Measurements from ENCODE around the gene LRRC45.

LRRC45 gene

DNA sequence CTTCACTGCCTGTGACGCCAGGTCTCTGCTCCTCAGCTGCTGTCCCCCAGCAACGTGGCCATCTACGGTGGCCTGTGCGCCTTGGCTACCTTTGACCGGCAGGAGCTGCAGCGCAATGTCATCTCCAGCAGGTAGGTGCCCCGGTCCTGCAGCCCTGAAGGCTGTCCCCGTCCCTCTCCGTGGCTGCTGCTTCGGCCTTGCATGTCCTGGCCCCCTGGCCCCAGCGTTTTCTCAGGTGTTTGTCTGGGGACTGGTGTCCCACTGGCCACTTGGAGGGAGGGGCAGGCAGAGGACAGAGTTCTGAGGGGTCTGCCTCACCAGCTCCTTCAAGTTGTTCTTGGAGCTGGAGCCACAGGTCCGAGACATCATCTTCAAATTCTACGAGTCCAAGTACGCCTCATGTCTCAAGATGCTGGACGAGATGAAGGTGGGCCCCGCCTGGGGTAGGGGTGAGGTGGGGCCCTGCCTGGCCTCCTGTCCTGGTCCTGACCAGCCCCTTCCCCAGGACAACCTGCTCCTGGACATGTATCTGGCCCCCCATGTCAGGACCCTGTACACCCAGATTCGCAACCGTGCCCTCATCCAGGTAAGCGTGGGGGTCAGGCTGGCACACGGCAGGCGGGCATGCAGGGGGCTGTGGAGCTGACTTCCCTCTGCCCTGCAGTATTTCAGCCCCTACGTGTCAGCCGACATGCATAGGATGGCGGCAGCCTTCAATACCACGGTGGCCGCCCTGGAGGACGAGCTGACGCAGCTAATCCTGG lies 33.0 kb downstream of the LRRC45 start:
- no peak for TF ChIP-seq FOXP2 (optimal IDR thresholded peaks at IDR 0.05; ENCODE audit: control extremely low read depth, extremely low read length, insufficient read depth)
- Histone ChIP-seq H3K9me3 (ENCODE audit: low read depth, low read length) (no peaks in the 10 kb centered on the region), H3K9ac (ENCODE audit: insufficient read length) (no peak overlapping the region), H3K36me3 (ENCODE audit: insufficient read depth, low read length) (peaks cover 49% of the 10 kb centered on the region; the same call in 1 of the 2 replicates), H3K4me3 (no peak overlapping the region), H3K27ac (no peak overlapping the region)
- DNase-seq (ENCODE audit: low read depth, low spot score), result no peak

DNA sequence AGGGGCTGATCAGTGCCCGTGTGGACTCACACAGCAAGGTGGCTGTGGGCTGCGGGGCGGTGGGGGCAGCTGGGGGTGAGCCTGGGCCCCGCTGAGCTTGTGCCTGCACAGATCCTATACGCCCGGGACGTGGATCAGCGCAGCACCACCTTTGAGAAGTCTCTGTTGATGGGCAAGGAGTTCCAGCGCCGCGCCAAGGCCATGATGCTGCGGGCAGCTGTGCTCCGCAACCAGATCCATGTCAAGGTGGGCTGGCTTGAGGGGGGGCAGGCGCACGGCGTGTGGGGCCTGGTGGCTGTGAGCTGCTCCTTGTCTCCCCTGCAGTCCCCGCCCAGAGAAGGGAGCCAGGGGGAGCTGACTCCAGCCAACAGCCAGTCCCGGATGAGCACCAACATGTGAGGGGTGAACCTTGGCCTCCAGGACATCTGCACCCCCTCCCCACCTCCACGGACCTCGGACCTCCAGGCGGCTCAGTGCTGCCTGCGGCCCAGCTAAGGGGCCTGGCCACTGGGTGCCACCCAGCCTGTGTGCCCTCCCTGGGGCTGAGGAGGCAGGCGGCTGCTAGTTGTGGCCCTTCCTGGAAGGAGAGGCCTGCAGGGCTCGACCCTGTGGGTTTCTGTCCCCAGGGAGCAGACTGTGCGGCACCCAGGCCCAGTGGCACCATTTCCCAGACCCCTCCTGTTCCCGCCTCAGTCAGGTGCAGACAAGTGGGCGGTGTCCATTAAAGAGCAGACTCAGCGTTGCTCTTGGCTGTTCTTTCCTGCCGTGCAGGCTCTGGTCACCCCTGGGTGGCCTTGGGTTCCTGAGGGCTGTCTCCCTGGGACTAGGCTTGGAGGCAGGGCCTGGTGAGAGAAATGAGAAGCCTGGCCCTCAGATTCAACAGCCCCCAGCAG lies 33.9 kb downstream of the LRRC45 start:
- Histone ChIP-seq H3K36me3 (ENCODE audit: insufficient read depth, low read length) (peaks cover 53% of the 10 kb centered on the region; the same call in 1 of the 2 replicates), H3K9ac (ENCODE audit: insufficient read length) (no peak overlapping the region)
- TF ChIP-seq FOXP2 (optimal IDR thresholded peaks at IDR 0.05; ENCODE audit: control extremely low read depth, extremely low read length, insufficient read depth) (no peak), POLR2AphosphoS5 (IDR thresholded peaks at IDR 0.05; ENCODE audit: borderline replicate concordance, low read depth, low read length) (peak; percentile 33; the same call in 1 of the 2 replicates)

DNA sequence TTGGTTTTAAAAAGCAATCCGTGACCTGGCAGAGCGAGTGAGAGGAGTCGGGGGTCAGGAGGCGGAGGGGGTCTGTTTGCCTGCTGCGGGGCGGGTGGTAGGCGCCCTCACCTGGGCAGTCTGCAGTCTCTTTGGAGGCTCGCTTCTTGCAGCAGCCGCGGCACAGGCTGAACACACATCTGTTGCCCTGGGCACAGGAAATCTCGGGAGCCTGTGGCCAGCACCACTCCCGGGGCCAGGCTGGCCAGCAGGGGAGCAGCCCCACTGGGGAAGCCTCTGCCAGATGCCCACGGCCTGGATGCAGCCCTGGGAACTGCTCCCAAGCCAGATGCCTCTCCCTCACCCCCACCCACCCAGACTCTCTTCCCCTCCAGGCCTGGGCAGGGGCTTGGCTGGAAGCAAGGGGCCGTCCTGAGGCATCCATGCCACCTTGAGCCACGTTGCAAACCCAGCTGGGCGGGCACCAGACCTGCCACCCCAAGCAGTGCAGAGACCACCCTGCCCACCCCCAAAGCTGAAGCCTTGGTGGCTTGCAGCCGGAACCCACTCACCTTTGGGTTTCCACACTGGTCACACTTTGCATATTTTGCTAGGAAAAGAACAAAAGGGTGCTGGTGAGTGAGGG lies 35.2 kb downstream of the LRRC45 start:
- Histone ChIP-seq H3K27ac (no peak overlapping the region), H3K9ac (ENCODE audit: insufficient read length) (no peak overlapping the region), H3K36me3 (ENCODE audit: insufficient read depth, low read length) (peaks cover 57% of the 10 kb centered on the region; the same call in 1 of the 2 replicates), H3K9me3 (ENCODE audit: low read depth, low read length) (no peaks in the 10 kb centered on the region), H3K4me3 (no peak overlapping the region)
- TF ChIP-seq FOXP2 (optimal IDR thresholded peaks at IDR 0.05; ENCODE audit: control extremely low read depth, extremely low read length, insufficient read depth) (no peak), POLR2AphosphoS5 (IDR thresholded peaks at IDR 0.05; ENCODE audit: borderline replicate concordance, low read depth, low read length) (no peak), EZH2 (IDR thresholded peaks at IDR 0.05) (no peak)
- no peak for DNase-seq (ENCODE audit: low read depth, low spot score)

More for the DNA sequence above, 33.9 kb downstream of the LRRC45 start:
- Histone ChIP-seq H3K4me3 (no peak overlapping the region), H3K9me3 (ENCODE audit: low read depth, low read length) (no peaks in the 10 kb centered on the region), H3K27ac (no peak overlapping the region)
- no peak for DNase-seq (ENCODE audit: low read depth, low spot score)

DNA sequence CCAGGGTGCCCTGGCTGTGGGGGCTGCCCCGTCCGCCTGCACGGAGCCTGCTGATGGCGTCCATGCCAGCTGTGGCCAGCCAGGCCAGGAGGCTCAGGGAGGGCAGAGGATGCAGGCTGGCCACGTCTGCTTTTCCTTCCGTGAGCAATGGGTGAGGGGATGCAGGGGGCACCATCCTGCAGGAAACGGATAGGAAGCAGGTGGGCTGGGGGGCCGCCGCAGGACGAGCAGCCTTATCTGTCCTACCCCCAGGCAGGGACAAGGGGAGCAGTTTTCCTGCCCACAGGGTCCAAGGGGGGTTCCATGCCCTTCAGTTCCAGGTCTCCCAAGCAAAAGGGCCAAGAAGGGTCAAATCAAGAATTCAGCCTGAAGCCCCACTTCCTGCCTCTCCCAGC lies 35.7 kb downstream of the LRRC45 start:
- no peak overlapping the region for H3K4me3 ChIP-seq
- no peak for DNase-seq (ENCODE audit: low read depth, low spot score)
- TF ChIP-seq EZH2 (IDR thresholded peaks at IDR 0.05) (no peak), FOXP2 (optimal IDR thresholded peaks at IDR 0.05; ENCODE audit: control extremely low read depth, extremely low read length, insufficient read depth) (no peak), POLR2AphosphoS5 (IDR thresholded peaks at IDR 0.05; ENCODE audit: borderline replicate concordance, low read depth, low read length) (no peak)
- no peak overlapping the region for H3K27ac ChIP-seq
- no peaks in the 10 kb centered on the region for H3K9me3 ChIP-seq (ENCODE audit: low read depth, low read length)
- peaks cover 57% of the 10 kb centered on the region; the same call in 1 of the 2 replicates for H3K36me3 ChIP-seq (ENCODE audit: insufficient read depth, low read length)
- no peak overlapping the region for H3K9ac ChIP-seq (ENCODE audit: insufficient read length)

DNA sequence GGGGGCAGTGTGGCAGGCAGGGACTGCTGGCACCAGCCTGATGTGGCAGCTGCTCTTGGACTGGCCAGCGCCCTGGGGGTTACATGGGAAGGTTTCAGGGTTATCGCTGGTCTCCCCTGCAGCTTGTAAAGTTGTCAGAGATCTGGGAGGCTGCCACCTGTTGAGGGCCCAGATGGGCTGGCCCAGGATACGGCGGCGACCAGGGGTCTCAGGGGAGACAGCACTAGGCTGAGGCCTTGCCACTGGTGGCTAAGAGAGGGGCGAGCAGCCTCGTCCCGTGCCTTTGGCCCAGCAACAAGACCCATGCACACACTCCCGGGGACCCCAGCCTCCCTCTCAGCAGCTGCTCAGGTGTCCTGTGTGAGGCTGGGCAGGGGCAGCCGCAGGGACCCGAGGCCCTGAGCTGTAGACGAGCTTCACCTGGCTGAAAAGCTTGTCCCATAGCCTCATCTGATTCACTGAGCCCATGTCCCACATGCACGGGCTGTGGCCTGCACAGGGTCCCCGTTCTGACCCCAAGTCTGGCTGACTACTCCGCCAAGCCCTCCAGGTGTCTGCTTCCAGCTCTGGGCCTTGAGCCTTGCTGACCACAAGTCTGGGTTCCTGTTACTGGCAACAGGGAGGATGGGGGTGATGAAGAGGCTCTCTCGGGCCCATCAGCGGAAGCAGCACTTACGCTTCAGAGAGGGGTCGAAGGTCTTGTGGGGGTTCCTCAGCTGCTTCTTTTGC lies 36.3 kb downstream of the LRRC45 start:
- TF ChIP-seq EZH2 (IDR thresholded peaks at IDR 0.05), result no peak
- no peak for TF ChIP-seq FOXP2 (optimal IDR thresholded peaks at IDR 0.05; ENCODE audit: control extremely low read depth, extremely low read length, insufficient read depth)
- TF ChIP-seq POLR2AphosphoS5 (IDR thresholded peaks at IDR 0.05; ENCODE audit: borderline replicate concordance, low read depth, low read length), result no peak
- no peak for DNase-seq (ENCODE audit: low read depth, low spot score)
- no peak overlapping the region for H3K27ac ChIP-seq
- H3K4me3 ChIP-seq, result no peak overlapping the region
- no peaks in the 10 kb centered on the region for H3K9me3 ChIP-seq (ENCODE audit: low read depth, low read length)
- peaks cover 57% of the 10 kb centered on the region; the same call in 1 of the 2 replicates for H3K36me3 ChIP-seq (ENCODE audit: insufficient read depth, low read length)
- H3K9ac ChIP-seq (ENCODE audit: insufficient read length), result no peak overlapping the region

GRCh38 chr17:82060001-82060380 lies 36.9 kb downstream of the LRRC45 start:
- Histone ChIP-seq H3K36me3 (ENCODE audit: insufficient read depth, low read length) (peaks cover 52% of the 10 kb centered on the region; the same call in 1 of the 2 replicates), H3K4me3 (no peak overlapping the region), H3K9ac (ENCODE audit: insufficient read length) (no peak overlapping the region), H3K9me3 (ENCODE audit: low read depth, low read length) (no peaks in the 10 kb centered on the region), H3K27ac (no peak overlapping the region)
- DNase-seq (ENCODE audit: low read depth, low spot score), result no peak
- no peak for TF ChIP-seq EZH2 (IDR thresholded peaks at IDR 0.05)
- no peak for TF ChIP-seq POLR2AphosphoS5 (IDR thresholded peaks at IDR 0.05; ENCODE audit: borderline replicate concordance, low read depth, low read length)
- no peak for TF ChIP-seq FOXP2 (optimal IDR thresholded peaks at IDR 0.05; ENCODE audit: control extremely low read depth, extremely low read length, insufficient read depth)

DNA sequence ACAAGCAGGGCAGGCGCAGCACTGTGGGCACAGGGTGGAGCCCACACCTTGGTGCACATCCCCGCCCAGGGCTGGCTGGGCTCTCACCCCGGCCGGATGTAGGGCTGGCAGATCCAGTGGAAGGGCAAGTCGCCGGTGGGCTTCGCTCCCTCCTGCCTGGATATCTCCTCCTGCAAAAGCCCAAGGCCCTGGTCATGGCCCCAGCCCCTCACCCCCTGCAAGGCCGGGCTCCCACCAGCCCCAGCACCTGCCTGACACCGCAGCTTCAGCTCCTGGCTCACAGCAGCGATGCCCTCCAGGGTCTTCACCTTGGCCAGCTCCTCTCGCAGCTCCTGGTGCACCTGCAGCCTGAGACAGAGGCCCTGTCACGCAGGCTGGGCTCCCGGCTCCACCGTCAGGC lies 37.5 kb downstream of the LRRC45 start:
- Histone ChIP-seq H3K9ac (ENCODE audit: insufficient read length) (no peak overlapping the region), H3K4me3 (no peak overlapping the region), H3K9me3 (ENCODE audit: low read depth, low read length) (no peaks in the 10 kb centered on the region), H3K36me3 (ENCODE audit: insufficient read depth, low read length) (peaks cover 48% of the 10 kb centered on the region; the same call in 1 of the 2 replicates), H3K27ac (no peak overlapping the region)
- DNase-seq (ENCODE audit: low read depth, low spot score), result no peak
- TF ChIP-seq FOXP2 (optimal IDR thresholded peaks at IDR 0.05; ENCODE audit: control extremely low read depth, extremely low read length, insufficient read depth), result no peak
- no peak for TF ChIP-seq POLR2AphosphoS5 (IDR thresholded peaks at IDR 0.05; ENCODE audit: borderline replicate concordance, low read depth, low read length)
- TF ChIP-seq EZH2 (IDR thresholded peaks at IDR 0.05), result no peak

All from SK-N-MC (cell line).